GM20000 (cell line): ENCODE data around the gene ZNF318.

Experiments
- DNase-seq: peaks from one replicate; pipeline ENCODE4 v3.0.0; 2012; ENCODE audit warnings: low spot score
- TF ChIP-seq, protein P1 (sequence below): IDR thresholded peaks from 2 replicates; pipeline ENCODE4 v1.5.1; 2012; ENCODE audit warnings: mild to moderate bottlenecking, control low read depth; ENCODE audit errors: extremely low read depth, missing control alignments

ZNF318 gene

GRCh38 chr6:43310134-43310533 lies 59.3 kb downstream of the ZNF318 start:
- TF ChIP-seq, protein P1, sequence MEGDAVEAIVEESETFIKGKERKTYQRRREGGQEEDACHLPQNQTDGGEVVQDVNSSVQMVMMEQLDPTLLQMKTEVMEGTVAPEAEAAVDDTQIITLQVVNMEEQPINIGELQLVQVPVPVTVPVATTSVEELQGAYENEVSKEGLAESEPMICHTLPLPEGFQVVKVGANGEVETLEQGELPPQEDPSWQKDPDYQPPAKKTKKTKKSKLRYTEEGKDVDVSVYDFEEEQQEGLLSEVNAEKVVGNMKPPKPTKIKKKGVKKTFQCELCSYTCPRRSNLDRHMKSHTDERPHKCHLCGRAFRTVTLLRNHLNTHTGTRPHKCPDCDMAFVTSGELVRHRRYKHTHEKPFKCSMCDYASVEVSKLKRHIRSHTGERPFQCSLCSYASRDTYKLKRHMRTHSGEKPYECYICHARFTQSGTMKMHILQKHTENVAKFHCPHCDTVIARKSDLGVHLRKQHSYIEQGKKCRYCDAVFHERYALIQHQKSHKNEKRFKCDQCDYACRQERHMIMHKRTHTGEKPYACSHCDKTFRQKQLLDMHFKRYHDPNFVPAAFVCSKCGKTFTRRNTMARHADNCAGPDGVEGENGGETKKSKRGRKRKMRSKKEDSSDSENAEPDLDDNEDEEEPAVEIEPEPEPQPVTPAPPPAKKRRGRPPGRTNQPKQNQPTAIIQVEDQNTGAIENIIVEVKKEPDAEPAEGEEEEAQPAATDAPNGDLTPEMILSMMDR = no peak
- no peak for DNase-seq

DNA sequence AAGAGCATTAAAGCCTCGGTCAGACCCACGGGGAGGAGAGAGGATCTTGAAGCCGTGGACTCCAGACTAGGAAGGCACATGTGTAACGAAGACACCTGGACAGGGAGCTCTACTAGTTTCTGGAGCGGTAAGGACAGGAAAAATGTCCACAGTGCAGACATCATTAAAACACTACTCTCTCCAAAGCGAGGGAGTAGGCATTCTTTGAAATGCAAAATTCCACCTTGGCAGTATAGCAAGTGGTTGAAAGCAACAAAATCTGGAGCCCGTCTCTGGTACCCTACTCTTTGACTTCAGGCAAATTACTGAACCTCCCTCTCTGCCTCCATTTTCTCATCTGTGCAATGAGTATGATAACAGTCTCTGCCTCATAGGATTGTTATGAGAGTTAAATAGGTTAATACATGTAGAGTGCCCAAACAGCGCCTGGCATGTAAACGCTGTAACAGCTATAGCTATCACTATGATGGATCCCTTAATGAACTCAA lies 60.4 kb downstream of the ZNF318 start:
- TF ChIP-seq, protein P1 = no peak
- no peak for DNase-seq

DNA sequence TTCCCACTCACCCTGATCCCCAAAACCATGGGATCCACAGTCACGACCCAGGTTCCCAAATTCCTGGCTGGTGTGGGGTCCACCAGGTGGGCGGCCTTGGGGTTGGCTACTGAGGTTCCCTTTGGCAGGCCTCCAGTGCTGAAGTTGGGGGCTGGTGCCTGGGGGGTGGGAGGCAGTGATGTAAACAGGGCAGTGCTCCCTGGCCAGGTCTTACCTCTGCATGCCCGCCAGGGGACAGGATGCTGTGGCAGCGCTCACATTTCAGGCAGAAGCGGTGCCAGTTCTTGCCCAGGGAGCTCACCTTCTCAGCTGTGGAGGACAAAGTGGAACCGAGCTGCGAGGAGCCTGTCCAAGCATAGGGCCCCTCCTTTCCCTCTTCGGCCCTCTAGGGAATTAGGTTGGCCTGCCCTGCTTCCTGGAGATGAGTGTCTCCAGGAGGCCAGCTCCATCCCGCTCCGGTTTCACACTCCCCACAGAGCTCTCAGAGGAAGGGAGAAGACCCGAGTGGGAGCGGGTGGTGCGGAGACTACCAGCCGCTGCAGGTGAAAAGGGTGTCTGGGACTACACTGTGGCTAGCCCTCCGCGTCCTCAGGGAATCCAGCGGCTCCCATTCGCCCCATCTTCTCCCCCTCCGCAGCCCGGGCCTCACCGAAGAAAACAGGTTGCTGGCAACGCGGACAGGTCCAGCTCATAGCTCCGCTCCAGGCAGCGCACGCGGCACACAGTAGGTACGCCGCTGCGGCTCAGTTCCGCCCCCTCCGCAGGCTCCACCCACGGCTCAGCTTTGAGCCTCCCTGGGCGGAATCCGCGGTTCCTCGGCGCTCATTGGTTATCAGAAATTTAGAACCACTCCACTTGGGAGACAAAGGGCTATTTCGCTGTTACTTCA lies 61.1 kb downstream of the ZNF318 start, which contains the start of gene CRIP3:
CRIP3 (minus strand) TSS at position 726 of the 889 bp plus-strand sequence; CDS start at position 692, 34 bp downstream.
- peak; percentile 54 for DNase-seq
- TF ChIP-seq, protein P1 = no peak

GRCh38 chr6:43307451-43308100 lies 61.9 kb downstream of the ZNF318 start:
- TF ChIP-seq, protein P1 = no peak
- DNase-seq = no peak

GRCh38 chr6:43306086-43306485 lies 63.4 kb downstream of the ZNF318 start:
- no peak for DNase-seq
- TF ChIP-seq, protein P1 = no peak

DNA sequence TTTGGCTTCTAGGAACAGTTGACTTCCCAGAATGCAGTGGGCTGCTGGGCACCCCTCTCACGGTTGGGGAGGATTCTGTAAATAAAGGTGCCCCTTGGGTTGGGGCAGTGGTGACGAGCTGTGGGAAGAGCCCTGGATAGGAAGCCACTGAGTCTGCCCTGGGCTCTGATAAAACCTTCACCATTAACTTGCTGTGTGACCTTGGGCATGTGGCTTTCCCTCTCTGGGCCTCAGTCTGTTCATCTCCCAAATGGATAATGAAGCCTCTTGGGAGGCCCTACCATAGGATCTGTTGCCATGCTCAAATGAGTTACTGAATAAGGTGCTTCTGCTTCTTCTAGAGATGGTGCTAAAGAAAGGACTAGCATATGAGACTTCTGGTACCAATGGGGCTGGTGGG lies 64.6 kb downstream of the ZNF318 start:
- no peak for DNase-seq
- TF ChIP-seq, protein P1 = no peak

DNA sequence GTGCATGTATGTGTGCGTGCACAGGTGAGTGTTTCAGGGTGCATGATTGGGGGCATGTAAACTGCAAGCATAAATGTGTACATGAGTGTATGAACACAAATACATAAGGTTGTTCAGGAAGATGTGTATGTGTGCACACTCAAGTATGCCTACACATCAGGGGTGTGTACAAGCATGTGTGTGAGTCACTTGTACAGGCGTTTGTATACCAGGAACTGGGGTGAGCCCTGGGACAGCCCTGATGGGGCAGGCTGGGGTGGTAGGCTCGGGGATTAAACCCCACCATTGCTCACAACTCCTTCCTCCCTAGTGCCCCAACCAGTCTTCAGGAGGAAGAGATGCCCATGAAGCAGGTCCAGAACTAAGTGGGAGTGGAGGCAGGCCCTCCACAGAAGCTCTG lies 65.1 kb downstream of the ZNF318 start:
- no peak for DNase-seq
- TF ChIP-seq, protein P1 = no peak
